H1 (cell line): ENCODE data around the gene FAM53B. TPM values are rescaled to one million over a fixed set of nuclear protein-coding genes. Genes with fewer than 3 reads are reported as not detected.

Experiments used
- CTCF ChIA-PET: fragments of 300-600 bp; sonication (Branson Sonifier 250); formaldehyde crosslinking; loops from one replicate; lab custom pipeline; 2021; ENCODE audit not compliant: partially characterized antibody; lab: Charles Lee
- POLR2A ChIA-PET: fragments of 300-600 bp; sonication (Branson Sonifier 250); formaldehyde crosslinking; loops from one replicate; lab custom pipeline; 2021; ENCODE audit warnings: inconsistent platforms; ENCODE audit not compliant: partially characterized antibody; lab: Charles Lee
- DNase-seq, 2 experiments: peaks; one replicate each; pipeline versions ENCODE4 v3.0.0 to v3.0.0-alpha.2; 2010 to 2022; ENCODE audit warnings: low spot score in 2 of 2, low read depth in 1 of 2, mixed read lengths in 1 of 2
- FAIRE-seq: peaks from 2 replicates; lab custom pipeline; 2011; peaks lifted over from hg19 to GRCh38; lab: Jason Lieb, UNC
- H2AFZ ChIP-seq: 2 replicates; pipeline ENCODE4 v1.8.1; 2012; ENCODE audit warnings: low read length, inconsistent platforms
- H2AK5ac ChIP-seq: 2 replicates; pipeline ENCODE4 v1.6.1; 2013; ENCODE audit warnings: low read depth, low read length
- H2BK120ac ChIP-seq: replicated peaks from 2 replicates; pipeline ENCODE3; 2013; ENCODE audit warnings: low read depth, low read length, inconsistent platforms
- H2BK12ac ChIP-seq: 2 replicates; pipeline ENCODE4 v1.6.1; 2013; ENCODE audit warnings: low read depth, low read length
- H2BK15ac ChIP-seq: 2 replicates; pipeline ENCODE4 v1.6.1; 2013; ENCODE audit warnings: low read length
- H2BK20ac ChIP-seq: 2 replicates; pipeline ENCODE4 v1.6.1; 2013; ENCODE audit warnings: low read length
- H2BK5ac ChIP-seq: 2 replicates; pipeline ENCODE4 v1.6.1; 2013; ENCODE audit warnings: low read depth, low read length
- H3K14ac ChIP-seq: 2 replicates; pipeline ENCODE4 v1.6.1; 2013; ENCODE audit warnings: inconsistent platforms; ENCODE audit not compliant: insufficient read length
- H3K18ac ChIP-seq: 2 replicates; pipeline ENCODE4 v1.6.1; 2013; ENCODE audit warnings: low read length; ENCODE audit errors: extremely low read depth
- H3K23ac ChIP-seq: 2 replicates; pipeline ENCODE4 v1.6.1; 2013; ENCODE audit warnings: inconsistent platforms; ENCODE audit not compliant: insufficient read length
- H3K23me2 ChIP-seq: 2 replicates; pipeline ENCODE4 v1.6.1; 2013; ENCODE audit warnings: low read depth, low read length
- H3K27ac ChIP-seq: 2 replicates; pipeline ENCODE4 v1.6.1; 2011; ENCODE audit warnings: low read depth, low read length, inconsistent platforms
- H3K27me3 ChIP-seq, 4 experiments: replicated peaks in 1 of 4; 1 replicate in 1 of 4; 2 replicates in 3 of 4; pipeline versions ENCODE4 v1.6.1 to v1.8.1; 2011 to 2013; ENCODE audit warnings: low read length in 3 of 4, mild to moderate bottlenecking in 3 of 4, inconsistent platforms in 2 of 4, mixed read lengths in 2 of 4, moderate library complexity in 1 of 4; ENCODE audit not compliant: control insufficient read depth in 3 of 4, insufficient read depth in 3 of 4; ENCODE audit errors: extremely low read depth in 1 of 4
- H3K36me3 ChIP-seq, 4 experiments: 2 replicates each; pipeline versions ENCODE4 v1.6.1 to v1.8.1; 2011 to 2013; ENCODE audit warnings: mild to moderate bottlenecking in 4 of 4, low read length in 3 of 4, moderate library complexity in 2 of 4, control low read depth in 1 of 4, inconsistent platforms in 1 of 4; ENCODE audit not compliant: insufficient read depth in 4 of 4, control insufficient read depth in 2 of 4
- H3K4ac ChIP-seq: replicated peaks from 2 replicates; pipeline ENCODE3; 2013; ENCODE audit warnings: low read length, low read depth, mixed read lengths, inconsistent platforms; ENCODE audit not compliant: insufficient read length
- H3K4me1 ChIP-seq, 4 experiments: replicated peaks in 1 of 4; 1 replicate in 1 of 4; 2 replicates in 3 of 4; pipeline versions ENCODE4 v1.6.1 to v1.8.1; 2011 to 2013; ENCODE audit warnings: low read length in 3 of 4, inconsistent platforms in 2 of 4, mixed read lengths in 1 of 4; ENCODE audit not compliant: insufficient read depth in 4 of 4, control insufficient read depth in 3 of 4
- H3K4me2 ChIP-seq, 2 experiments: 2 replicates each; pipeline versions ENCODE4 v1.6.1 to v1.8.1; 2011 to 2013; ENCODE audit warnings: low read depth in 2 of 2, low read length in 2 of 2, control low read depth in 1 of 2, inconsistent platforms in 1 of 2, mild to moderate bottlenecking in 1 of 2; ENCODE audit not compliant: insufficient read depth in 1 of 2
- H3K4me3 ChIP-seq, 4 experiments: fragments of 200-600, 300-600 bp in 1 of 4; sonication (generic), shearing (Covaris generic), sonication (Bioruptor Twin) in 1 of 4; 2 replicates each; pipeline versions ENCODE4 v1.5.1 to v1.8.1; 2011 to 2016; ENCODE audit warnings: low read length in 4 of 4, low read depth in 3 of 4, control low read depth in 2 of 4, inconsistent platforms in 2 of 4, mild to moderate bottlenecking in 2 of 4, mixed read lengths in 1 of 4, moderate library complexity in 1 of 4; ENCODE audit not compliant: insufficient read depth in 2 of 4; ENCODE audit errors: extremely low read depth in 1 of 4
- H3K56ac ChIP-seq: replicated peaks from 2 replicates; pipeline ENCODE3; 2013; ENCODE audit warnings: low read depth, mild to moderate bottlenecking, mixed read lengths, low read length, inconsistent platforms; ENCODE audit not compliant: insufficient read length
- H3K79me1 ChIP-seq: 2 replicates; pipeline ENCODE4 v1.6.1; 2013; ENCODE audit warnings: low read depth, low read length, control low read depth
- H3K79me2 ChIP-seq, 2 experiments: 2 replicates each; pipeline versions ENCODE4 v1.6.1 to v1.8.1; 2012 to 2013; ENCODE audit warnings: low read length in 2 of 2, mild to moderate bottlenecking in 2 of 2, inconsistent platforms in 1 of 2; ENCODE audit not compliant: insufficient read depth in 2 of 2, control insufficient read depth in 1 of 2
- H3K9ac ChIP-seq, 4 experiments: replicated peaks in 1 of 4; 1 replicate in 1 of 4; 2 replicates in 3 of 4; pipeline versions ENCODE4 v1.6.1 to v1.8.1; 2011 to 2013; ENCODE audit warnings: low read depth in 3 of 4, low read length in 3 of 4, control low read depth in 2 of 4, mild to moderate bottlenecking in 2 of 4, moderate library complexity in 2 of 4, inconsistent platforms in 1 of 4; ENCODE audit errors: extremely low read depth in 1 of 4
- H3K9me3 ChIP-seq, 2 experiments: 2 replicates each; pipeline versions ENCODE4 v1.6.1 to v1.8.1; 2012 to 2013; ENCODE audit warnings: mild to moderate bottlenecking in 2 of 2, moderate library complexity in 2 of 2, control low read depth in 1 of 2, inconsistent platforms in 1 of 2, low read depth in 1 of 2, low read length in 1 of 2, mixed read lengths in 1 of 2; ENCODE audit not compliant: insufficient read depth in 2 of 2
- H4K20me1 ChIP-seq, 2 experiments: replicated peaks in 1 of 2; 2 replicates each; pipeline versions ENCODE3 to v1.8.1; 2011 to 2013; ENCODE audit warnings: inconsistent platforms in 2 of 2, low read length in 2 of 2, mild to moderate bottlenecking in 1 of 2; ENCODE audit not compliant: insufficient read depth in 2 of 2, control insufficient read depth in 1 of 2
- H4K5ac ChIP-seq: 2 replicates; pipeline ENCODE4 v1.6.1; 2013; ENCODE audit warnings: low read length, low read depth, mixed read lengths, inconsistent platforms; ENCODE audit not compliant: insufficient read length
- H4K8ac ChIP-seq: 2 replicates; pipeline ENCODE4 v1.8.0; 2013; ENCODE audit warnings: mild to moderate bottlenecking, moderate library complexity, low read length, inconsistent platforms; ENCODE audit not compliant: insufficient read depth; ENCODE audit errors: extremely low read depth
- H4K91ac ChIP-seq: replicated peaks from 2 replicates; pipeline ENCODE3; 2013; ENCODE audit warnings: low read length, mixed read lengths, inconsistent platforms; ENCODE audit not compliant: insufficient read length
- BCL11A ChIP-seq, 2 experiments: IDR thresholded peaks; one replicate each; pipeline ENCODE4 v1.6.1; 2011; ENCODE audit warnings: low read depth in 2 of 2, low read length in 2 of 2, mild to moderate bottlenecking in 2 of 2
- CREB1 ChIP-seq: IDR thresholded peaks from 2 replicates; pipeline ENCODE4 v1.6.1; 2012; ENCODE audit warnings: inconsistent platforms
- KDM5A ChIP-seq: fragments of 200-600 bp; IDR thresholded peaks from 2 replicates; pipeline ENCODE4 v1.7.1; 2012; ENCODE audit warnings: mild to moderate bottlenecking, low read length, inconsistent platforms, mixed read lengths
- MAFK ChIP-seq: IDR thresholded peaks from 2 replicates; pipeline ENCODE4 v1.6.1; 2012; ENCODE audit warnings: low read depth, mild to moderate bottlenecking, improper control_type of control experiment, low read length
- POLR2A ChIP-seq, 2 experiments: IDR thresholded peaks; 1 replicate in 1 of 2; 2 replicates in 1 of 2; pipeline ENCODE4 v1.6.1; 2011; ENCODE audit warnings: low read depth in 2 of 2, low read length in 2 of 2, mild to moderate bottlenecking in 2 of 2; ENCODE audit errors: control extremely low read depth in 1 of 2
- RAD21 ChIP-seq, 2 experiments: IDR thresholded peaks in 1 of 2; conservative IDR thresholded peaks in 1 of 2; 2 replicates each; pipeline ENCODE4 v1.6.1; 2011; ENCODE audit warnings: low read depth in 2 of 2, low read length in 2 of 2, improper control_type of control experiment in 1 of 2, inconsistent platforms in 1 of 2, mild to moderate bottlenecking in 1 of 2, moderate library complexity in 1 of 2
- RBBP5 ChIP-seq: IDR thresholded peaks from 2 replicates; pipeline ENCODE4 v1.7.1; 2012; ENCODE audit warnings: low read depth, mild to moderate bottlenecking, inconsistent platforms, low read length, moderate library complexity, borderline replicate concordance
- SAP30 ChIP-seq: fragments of 300-600 bp; sonication (generic); IDR thresholded peaks from 2 replicates; pipeline ENCODE4 v1.7.1; 2012; ENCODE audit warnings: low read length, moderate library complexity, mild to moderate bottlenecking, inconsistent platforms; ENCODE audit not compliant: insufficient read depth, insufficient replicate concordance
- SUZ12 ChIP-seq: fragments of 200-600 bp; sonication (generic); IDR thresholded peaks from 2 replicates; pipeline ENCODE4 v1.6.1; 2012; ENCODE audit warnings: mild to moderate bottlenecking, inconsistent platforms, low read length, moderate library complexity, mixed read lengths
- WGBS, 2 experiments: shearing (Covaris generic) in 1 of 2; methylation state at CpG; one replicate each; pipeline versions ENCODE4 v1.1.6 to v1.1.7; 2013 to 2015; ENCODE audit warnings: low lambda C conversion rate in 2 of 2, mixed read lengths in 2 of 2, inconsistent platforms in 1 of 2, low coverage in 1 of 2, missing lambda C conversion rate in 1 of 2; ENCODE audit not compliant: insufficient replicate concordance in 2 of 2, insufficient coverage in 1 of 2, insufficient read length in 1 of 2; ENCODE audit errors: extremely low coverage in 1 of 2, missing lambda C conversion rate in 1 of 2; 5-methylcytosine and 5-hydroxymethylcytosine counted together
- polyA plus RNA-seq, 7 experiments: library from polyadenylated mRNA; depleted of rRNA in 3 of 7; stranded (reverse) in 5 of 7; unstranded in 2 of 7; fragments of >200 nt in 5 of 7; fragments of 200-250 nt in 2 of 7; gene quantifications; 1 replicate in 5 of 7; 2 replicates in 1 of 7; 4 replicates in 1 of 7; pipeline versions ENCODE4 v1.2.1 to v1.2.3, GENCODE V29; 2011 to 2013; ENCODE audit warnings: missing spikeins in 2 of 7, mixed read lengths in 2 of 7
- total RNA-seq: library from RNA; stranded (reverse); fragmentation: NEBNext Ultra II Directional; extraction: Animal tissue kit (Norgen Biotek cat#: 25700); gene quantifications from 2 replicates; pipeline ENCODE4 v1.2.1, GENCODE V29; 2021
- TF ChIP-seq, protein P1 (sequence below): IDR thresholded peaks from 2 replicates; pipeline ENCODE4 v1.6.1; 2012; ENCODE audit warnings: inconsistent platforms
- TF ChIP-seq, protein P2 (sequence below): IDR thresholded peaks from 2 replicates; pipeline ENCODE4 v1.6.1; 2011; ENCODE audit warnings: low read depth, mild to moderate bottlenecking, low read length; ENCODE audit not compliant: insufficient read depth

FAM53B gene
- total and polyA plus RNA-seq, 2 of the 8 experiments (the other 6 are each of a cell fraction or from before 2014, with no cell fraction given): 5.3 to 14.4 TPM

DNA sequence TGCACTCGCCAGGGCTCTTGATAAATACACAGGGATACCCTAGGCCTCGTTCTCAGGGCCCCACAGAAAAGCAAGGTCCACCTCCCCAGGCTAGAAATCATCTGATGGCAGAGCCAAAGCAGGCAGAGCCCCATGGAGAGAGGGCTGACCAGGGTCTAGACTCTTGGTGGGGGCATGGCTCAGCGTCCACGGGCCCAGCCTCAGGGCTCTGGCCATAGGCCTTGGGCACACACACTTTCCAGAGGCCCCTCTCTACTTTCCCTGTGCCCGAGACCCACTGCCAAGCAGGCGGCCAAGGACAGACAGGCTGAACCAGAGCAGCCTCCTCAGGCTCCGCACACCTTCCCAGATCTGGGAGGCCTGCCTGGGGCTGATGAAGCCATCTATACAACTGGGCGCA is 64.8 kb downstream of the FAM53B start:
- Histone ChIP-seq H2BK15ac (no peak overlapping the region), H2BK12ac (no peak overlapping the region), H2BK120ac (no peak overlapping the region), H3K27ac (no peak overlapping the region), H3K18ac (no peak overlapping the region), H3K23me2 (no peaks in the 10 kb centered on the region), H3K4me1 (peaks cover 0 to 3% (median 0%) of the 10 kb centered on the region in 4 experiments; a peak in 2 of 7 replicates), H3K27me3 (no peaks in the 10 kb centered on the region), H3K79me1 (peaks cover 6% of the 10 kb centered on the region), H4K20me1 (peaks cover 0 to 2% of the 10 kb centered on the region in 2 experiments), H4K8ac (no peak overlapping the region), H3K4me2 (no peak overlapping the region), H3K23ac (no peak overlapping the region), H3K14ac (no peak overlapping the region), H4K5ac (no peak overlapping the region), H3K9me3 (no peaks in the 10 kb centered on the region), H3K36me3 (peaks cover 0 to 6% (median 4%) of the 10 kb centered on the region in 4 experiments; a peak in 3 of 8 replicates), H4K91ac (no peak overlapping the region), H2AFZ (no peak overlapping the region), H2BK20ac (no peak overlapping the region), H3K79me2 (no peaks in the 10 kb centered on the region), H3K56ac (no peak overlapping the region), H2AK5ac (no peak overlapping the region), H3K9ac (no peak overlapping the region), H3K4ac (no peak overlapping the region), H3K4me3 (no peak overlapping the region), H2BK5ac (no peak overlapping the region)
- no peak for FAIRE-seq
- DNase-seq: no peak
- ChIA-PET CTCF (interaction anchor here (0.6 to 2.8 kb wide), 8 partner anchors 7 to 100 kb away, joined by 3 to 9 read pairs (median 4); no protein-coding TSS in a partner anchor), POLR2A (no interaction called here)
- 88% methylated on average over 8 of the region's 8 CpGs; no CpG with 5 or more reads in 1 of the 2 experiments for WGBS, 2 experiments
- TF ChIP-seq, protein P1, sequence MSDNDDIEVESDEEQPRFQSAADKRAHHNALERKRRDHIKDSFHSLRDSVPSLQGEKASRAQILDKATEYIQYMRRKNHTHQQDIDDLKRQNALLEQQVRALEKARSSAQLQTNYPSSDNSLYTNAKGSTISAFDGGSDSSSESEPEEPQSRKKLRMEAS: no peak
- TF ChIP-seq, protein P2, sequence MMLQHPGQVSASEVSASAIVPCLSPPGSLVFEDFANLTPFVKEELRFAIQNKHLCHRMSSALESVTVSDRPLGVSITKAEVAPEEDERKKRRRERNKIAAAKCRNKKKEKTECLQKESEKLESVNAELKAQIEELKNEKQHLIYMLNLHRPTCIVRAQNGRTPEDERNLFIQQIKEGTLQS: no peak
- no peak for TF ChIP-seq BCL11A (IDR thresholded peaks at IDR 0.05; ENCODE audit: low read depth in 2 of 2, low read length in 2 of 2)
- TF ChIP-seq SUZ12: no peak
- TF ChIP-seq RAD21 (IDR thresholded peaks at IDR 0.05 in 1 of 2, conservative IDR thresholded peaks at IDR 0.05 in 1 of 2; ENCODE audit: low read depth in 2 of 2, low read length in 2 of 2): no peak
- no peak for TF ChIP-seq POLR2A (IDR thresholded peaks at IDR 0.05; ENCODE audit: control extremely low read depth in 1 of 2, low read depth in 2 of 2, low read length in 2 of 2)
- TF ChIP-seq RBBP5: no peak
- TF ChIP-seq KDM5A: no peak
- no peak for TF ChIP-seq SAP30
- no peak for TF ChIP-seq CREB1
- no peak for TF ChIP-seq MAFK
